NB4 (cell line): ENCODE measurements around the gene NUMA1.

Experiments
- DNase-seq: peaks from one replicate; pipeline ENCODE4 v3.0.0; 2010; ENCODE audit warnings: low read depth
- H3K4me3 ChIP-seq: one replicate; pipeline ENCODE4 v1.5.1; 2011; ENCODE audit warnings: mild to moderate bottlenecking, low read depth, low read length, moderate library complexity
- MYC ChIP-seq: IDR thresholded peaks from 2 replicates; pipeline ENCODE4 v1.6.1; 2011; ENCODE audit warnings: low read depth, low read length
- POLR2A ChIP-seq: IDR thresholded peaks from 2 replicates; pipeline ENCODE4 v1.6.1; 2011; ENCODE audit warnings: mild to moderate bottlenecking; ENCODE audit not compliant: insufficient read length; ENCODE audit errors: extremely low read depth
- TF ChIP-seq, protein P1 (sequence below): IDR thresholded peaks from one replicate; pipeline ENCODE4 v1.5.1; 2012; ENCODE audit warnings: low read depth, low read length
- TF ChIP-seq, protein P2 (sequence below): IDR thresholded peaks from 2 replicates; pipeline ENCODE4 v1.6.1; 2011; ENCODE audit warnings: low read depth, low read length

NUMA1 gene

DNA sequence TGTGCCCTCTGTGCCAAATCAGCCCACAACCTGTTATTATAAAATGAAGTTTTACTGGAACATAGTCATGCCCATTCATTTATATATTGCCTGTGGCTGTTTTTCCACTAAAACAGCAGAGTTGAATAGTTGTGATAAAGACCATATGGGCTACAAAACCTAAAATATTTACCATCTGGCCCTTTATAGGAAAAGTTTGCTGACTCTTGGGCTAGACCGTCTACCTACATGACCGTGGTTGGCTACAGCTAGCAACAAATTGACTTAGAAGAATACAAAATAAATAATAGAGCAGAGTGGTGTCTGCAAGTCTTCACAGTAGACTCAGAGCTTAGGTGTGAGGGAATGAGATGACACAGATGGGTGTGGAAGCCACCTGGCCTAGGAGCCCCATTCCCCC lies 92.8 kb downstream of the NUMA1 start:
- no peak overlapping the region for H3K4me3 ChIP-seq
- TF ChIP-seq POLR2A = no peak
- TF ChIP-seq, protein P1, sequence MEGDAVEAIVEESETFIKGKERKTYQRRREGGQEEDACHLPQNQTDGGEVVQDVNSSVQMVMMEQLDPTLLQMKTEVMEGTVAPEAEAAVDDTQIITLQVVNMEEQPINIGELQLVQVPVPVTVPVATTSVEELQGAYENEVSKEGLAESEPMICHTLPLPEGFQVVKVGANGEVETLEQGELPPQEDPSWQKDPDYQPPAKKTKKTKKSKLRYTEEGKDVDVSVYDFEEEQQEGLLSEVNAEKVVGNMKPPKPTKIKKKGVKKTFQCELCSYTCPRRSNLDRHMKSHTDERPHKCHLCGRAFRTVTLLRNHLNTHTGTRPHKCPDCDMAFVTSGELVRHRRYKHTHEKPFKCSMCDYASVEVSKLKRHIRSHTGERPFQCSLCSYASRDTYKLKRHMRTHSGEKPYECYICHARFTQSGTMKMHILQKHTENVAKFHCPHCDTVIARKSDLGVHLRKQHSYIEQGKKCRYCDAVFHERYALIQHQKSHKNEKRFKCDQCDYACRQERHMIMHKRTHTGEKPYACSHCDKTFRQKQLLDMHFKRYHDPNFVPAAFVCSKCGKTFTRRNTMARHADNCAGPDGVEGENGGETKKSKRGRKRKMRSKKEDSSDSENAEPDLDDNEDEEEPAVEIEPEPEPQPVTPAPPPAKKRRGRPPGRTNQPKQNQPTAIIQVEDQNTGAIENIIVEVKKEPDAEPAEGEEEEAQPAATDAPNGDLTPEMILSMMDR = no peak
- TF ChIP-seq MYC = no peak
- TF ChIP-seq, protein P2, sequence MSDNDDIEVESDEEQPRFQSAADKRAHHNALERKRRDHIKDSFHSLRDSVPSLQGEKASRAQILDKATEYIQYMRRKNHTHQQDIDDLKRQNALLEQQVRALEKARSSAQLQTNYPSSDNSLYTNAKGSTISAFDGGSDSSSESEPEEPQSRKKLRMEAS = no peak
- no peak for DNase-seq

DNA sequence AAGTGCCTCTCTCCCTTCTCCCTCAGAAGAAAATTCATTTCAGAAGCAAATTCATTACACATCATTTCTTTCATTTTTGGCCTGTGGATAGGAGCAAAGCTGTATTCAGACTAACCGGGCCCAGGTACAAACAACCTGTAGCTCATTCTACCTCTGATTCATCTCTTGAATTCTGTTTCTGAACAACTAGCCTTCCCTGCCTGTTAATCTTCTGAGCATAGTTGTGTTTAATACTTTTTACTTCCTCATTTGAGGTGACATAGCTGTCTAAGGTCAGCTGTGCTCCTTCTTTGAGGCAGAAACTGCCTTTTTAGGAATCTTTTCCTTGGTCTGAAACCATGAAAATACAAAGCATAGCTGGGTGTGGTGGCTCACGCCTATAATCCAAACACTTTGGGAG lies 94.2 kb downstream of the NUMA1 start:
- peak; percentile 25 for DNase-seq
- H3K4me3 ChIP-seq = no peak overlapping the region
- TF ChIP-seq, protein P1 = no peak
- TF ChIP-seq, protein P2 = no peak
- no peak for TF ChIP-seq POLR2A
- no peak for TF ChIP-seq MYC

DNA sequence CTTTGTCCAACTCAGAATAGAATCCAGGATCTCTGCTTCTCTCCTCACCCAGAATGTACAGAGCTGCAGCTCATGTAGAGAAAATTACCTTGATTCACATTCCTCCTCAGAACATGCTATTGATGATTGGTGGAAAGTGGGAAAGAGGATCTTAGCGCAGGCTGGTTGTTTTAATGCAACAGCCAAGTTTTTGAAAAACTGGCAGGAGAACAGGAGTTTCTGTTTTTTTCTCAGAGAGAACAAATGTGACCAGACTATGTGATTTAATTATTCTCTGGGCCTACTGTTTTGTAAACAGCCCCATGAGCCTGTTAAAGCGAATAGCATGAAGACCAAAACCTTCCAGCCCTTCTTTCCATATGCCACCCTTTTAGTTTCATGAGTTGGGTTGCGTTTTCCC lies 100.7 kb downstream of the NUMA1 start:
- no peak for TF ChIP-seq MYC
- no peak for TF ChIP-seq POLR2A
- TF ChIP-seq, protein P2 = no peak
- TF ChIP-seq, protein P1 = no peak
- H3K4me3 ChIP-seq = no peak overlapping the region
- no peak for DNase-seq

DNA sequence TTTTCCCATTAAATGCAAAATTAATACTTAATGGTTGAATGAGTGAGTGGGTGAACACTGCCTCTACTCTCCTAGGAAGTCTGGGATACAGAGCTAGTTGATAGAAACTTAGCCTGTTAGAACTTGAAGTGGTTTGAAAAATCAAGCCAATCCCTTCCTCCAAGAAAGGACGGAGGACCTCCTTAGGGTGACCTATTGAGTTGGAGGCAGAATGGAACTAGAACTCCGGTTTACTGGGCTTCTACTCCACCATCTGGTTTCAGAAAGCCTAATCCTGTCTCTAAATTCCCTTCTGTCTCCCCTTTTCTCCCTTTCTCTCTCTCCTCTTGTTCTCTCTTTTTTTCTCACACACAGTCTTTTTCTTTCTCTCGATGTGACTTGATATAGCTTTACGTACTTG lies 101.2 kb downstream of the NUMA1 start:
- DNase-seq = no peak
- TF ChIP-seq, protein P1 = no peak
- TF ChIP-seq POLR2A (no peak), MYC (no peak)
- TF ChIP-seq, protein P2 = no peak

DNA sequence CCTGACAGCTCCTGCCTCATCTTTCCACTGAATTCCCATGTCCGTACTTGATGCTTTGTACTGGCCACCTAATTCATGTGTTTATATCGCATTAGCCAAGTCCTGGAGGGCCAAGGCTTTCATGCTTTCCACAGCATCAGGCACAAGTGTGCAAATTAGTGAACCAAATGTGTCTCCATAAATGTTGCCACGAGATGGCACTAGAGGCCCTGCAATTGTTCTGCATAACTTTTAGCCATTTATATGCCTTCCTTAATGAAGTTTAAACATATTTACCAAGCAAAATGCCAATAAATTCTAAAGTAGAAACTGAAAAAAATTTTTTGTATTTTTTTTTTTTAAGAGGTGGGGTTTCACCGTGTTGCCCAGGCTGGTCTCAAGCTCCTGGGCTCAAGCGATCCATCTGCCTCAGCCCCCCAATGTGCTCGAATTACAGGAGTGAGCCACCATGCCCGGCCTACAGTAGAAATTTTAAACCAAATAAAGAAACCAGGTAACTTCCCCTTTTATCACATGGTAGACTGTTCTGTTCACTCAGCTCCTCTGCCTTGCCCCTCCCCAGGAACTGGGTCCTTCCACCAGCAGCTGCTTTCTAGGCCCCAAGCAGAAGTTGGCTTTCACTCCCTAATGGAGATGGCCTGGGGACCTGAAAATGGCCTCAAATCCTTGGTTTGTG lies 102.5 kb downstream of the NUMA1 start:
- DNase-seq = peak; percentile 78
- TF ChIP-seq, protein P2 = peak; percentile 65
- TF ChIP-seq MYC (peak; percentile 63), POLR2A (no peak)
- TF ChIP-seq, protein P1 = peak; percentile 73
- no peak overlapping the region for H3K4me3 ChIP-seq

More for the DNA sequence above, 101.2 kb downstream of the NUMA1 start:
- no peak overlapping the region for H3K4me3 ChIP-seq

DNA sequence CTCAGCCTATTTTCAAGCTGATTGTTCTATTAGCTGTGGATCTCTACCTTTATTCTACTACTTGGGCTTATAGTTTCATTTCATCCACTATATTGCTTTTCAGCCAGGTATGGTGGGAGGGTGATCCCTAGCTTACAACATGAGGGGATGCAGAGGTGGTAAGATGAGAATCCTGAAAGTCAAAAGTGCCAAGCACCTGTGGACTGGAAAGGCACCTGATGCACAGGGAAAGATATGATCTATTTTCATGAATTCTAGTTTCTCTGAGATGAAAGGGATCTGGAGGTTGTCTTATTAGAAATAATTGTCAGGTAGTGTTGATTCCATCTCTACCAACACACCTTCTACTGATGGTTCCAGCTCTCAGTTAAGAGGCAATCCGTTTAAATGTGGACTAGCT lies 103.3 kb downstream of the NUMA1 start:
- no peak overlapping the region for H3K4me3 ChIP-seq
- TF ChIP-seq POLR2A (no peak), MYC (no peak)
- TF ChIP-seq, protein P2 = no peak
- TF ChIP-seq, protein P1 = no peak
- no peak for DNase-seq
